ENCODE data around the gene SLC11A2. TPM values are rescaled to one million over a fixed set of nuclear protein-coding genes. Genes with fewer than 3 reads are reported as not detected.

SLC11A2 gene
- total RNA-seq (2014; rRNA removed; shearing (Covaris generic)) = 22.5 and 31.8 TPM in 2 replicates
- polyA plus RNA-seq (2015; cell fraction: cytosol; rRNA removed) = 19.1 and 19.7 TPM in 2 replicates
- polyA plus RNA-seq (2015; cell fraction: nucleus; rRNA removed) = 49.9 and 50.7 TPM in 2 replicates

GRCh38 chr12:51025836-51026638 is at the start of gene SLC11A2:
Gene SLC11A2, minus strand, starts transcription at chr12:51026384. Its CDS starts 15,656 bp downstream, at chr12:51010728.
- peak; percentile 89 for DNase-seq (ENCODE audit: low read depth)

GRCh38 chr12:51075390-51075789 is 49.2 kb upstream of the SLC11A2 start:
- no peak for DNase-seq (ENCODE audit: low read depth)

- DNase-seq (ENCODE audit: low read depth) = no peak
These were observed 45.5 kb upstream of the SLC11A2 start for GRCh38 chr12:51071663-51072062.

- DNase-seq (ENCODE audit: low read depth) = no peak
These were observed 43.8 kb upstream of the SLC11A2 start for GRCh38 chr12:51070004-51070403.

GRCh38 chr12:51067771-51068170 is 41.6 kb upstream of the SLC11A2 start:
- no peak for DNase-seq (ENCODE audit: low read depth)

GRCh38 chr12:51067229-51067628 is 41.0 kb upstream of the SLC11A2 start:
- no peak for DNase-seq (ENCODE audit: low read depth)

- no peak for DNase-seq (ENCODE audit: low read depth)
These were observed 39.3 kb upstream of the SLC11A2 start for GRCh38 chr12:51065530-51065929.

- no peak for DNase-seq (ENCODE audit: low read depth)
These were observed 36.6 kb upstream of the SLC11A2 start for GRCh38 chr12:51062631-51063397.

GRCh38 chr12:51059086-51059485 is 32.9 kb upstream of the SLC11A2 start:
- DNase-seq (ENCODE audit: low read depth) = no peak

GRCh38 chr12:51056242-51056641 is 30.1 kb upstream of the SLC11A2 start:
- peak; percentile 83 for DNase-seq (ENCODE audit: low read depth)

- peak; percentile 8 for DNase-seq (ENCODE audit: low read depth)
These were observed 28.9 kb upstream of the SLC11A2 start for GRCh38 chr12:51055060-51055459.

GRCh38 chr12:51051787-51052186 is 25.6 kb upstream of the SLC11A2 start:
- no peak for DNase-seq (ENCODE audit: low read depth)

GRCh38 chr12:51049525-51049924 is 23.3 kb upstream of the SLC11A2 start:
- DNase-seq (ENCODE audit: low read depth) = no peak

- DNase-seq (ENCODE audit: low read depth) = no peak
These were observed 22.6 kb upstream of the SLC11A2 start for GRCh38 chr12:51048661-51049251.

GRCh38 chr12:51047655-51048540 is 21.7 kb upstream of the SLC11A2 start, which contains the start of gene LETMD1:
Gene LETMD1, plus strand, starts transcription at chr12:51048327. Its CDS starts 30 bp downstream, at chr12:51048357.
- peak; percentile 97 for DNase-seq (ENCODE audit: low read depth)

- DNase-seq (ENCODE audit: low read depth) = no peak
These were observed 10.1 kb upstream of the SLC11A2 start for GRCh38 chr12:51036279-51036678.

- DNase-seq (ENCODE audit: low read depth) = no peak
These were observed 7.4 kb upstream of the SLC11A2 start for GRCh38 chr12:51033457-51034089.

GRCh38 chr12:51033048-51033447 is 6.9 kb upstream of the SLC11A2 start:
- no peak for DNase-seq (ENCODE audit: low read depth)

GRCh38 chr12:51028813-51029150 is 2.6 kb upstream of the SLC11A2 start:
- no peak for DNase-seq (ENCODE audit: low read depth)

- DNase-seq (ENCODE audit: low read depth) = peak; percentile 57
These were observed 2.1 kb upstream of the SLC11A2 start for GRCh38 chr12:51028126-51028812.
